ENCODE data around the gene LINC01488.

The LINC01488 gene

DNA sequence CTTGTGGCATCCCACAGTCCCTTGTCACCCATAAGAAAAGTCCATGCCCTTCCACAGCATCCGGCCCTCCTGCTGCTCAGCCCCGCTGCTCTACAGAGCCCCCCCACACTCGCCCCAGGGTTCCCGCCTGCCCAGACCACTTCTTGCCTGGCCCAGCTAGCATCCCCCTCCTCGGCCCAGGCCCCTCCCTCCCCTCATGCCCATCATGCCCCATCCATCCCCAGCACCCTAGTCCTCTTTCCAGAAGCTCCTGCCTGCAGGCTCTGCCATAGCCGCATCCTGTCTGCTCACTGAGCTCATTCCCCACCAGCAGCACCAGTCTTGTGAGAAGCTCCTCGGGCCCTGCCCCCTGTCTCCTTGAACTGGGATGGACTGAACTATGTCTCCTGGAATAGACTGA, 54.4 kb downstream of the LINC01488 start:
- peaks cover 2% of the 10 kb centered on the region; the same call in 1 of the 2 replicates for H3K4me1 ChIP-seq
- no peaks in the 10 kb centered on the region for H3K9me3 ChIP-seq
- no peak for DNase-seq
- no peaks in the 10 kb centered on the region for H3K27me3 ChIP-seq
- H3K36me3 ChIP-seq = no peaks in the 10 kb centered on the region
- H3K4me3 ChIP-seq (ENCODE audit: low read depth, low read length) = no peak overlapping the region
- TF ChIP-seq, protein P1, sequence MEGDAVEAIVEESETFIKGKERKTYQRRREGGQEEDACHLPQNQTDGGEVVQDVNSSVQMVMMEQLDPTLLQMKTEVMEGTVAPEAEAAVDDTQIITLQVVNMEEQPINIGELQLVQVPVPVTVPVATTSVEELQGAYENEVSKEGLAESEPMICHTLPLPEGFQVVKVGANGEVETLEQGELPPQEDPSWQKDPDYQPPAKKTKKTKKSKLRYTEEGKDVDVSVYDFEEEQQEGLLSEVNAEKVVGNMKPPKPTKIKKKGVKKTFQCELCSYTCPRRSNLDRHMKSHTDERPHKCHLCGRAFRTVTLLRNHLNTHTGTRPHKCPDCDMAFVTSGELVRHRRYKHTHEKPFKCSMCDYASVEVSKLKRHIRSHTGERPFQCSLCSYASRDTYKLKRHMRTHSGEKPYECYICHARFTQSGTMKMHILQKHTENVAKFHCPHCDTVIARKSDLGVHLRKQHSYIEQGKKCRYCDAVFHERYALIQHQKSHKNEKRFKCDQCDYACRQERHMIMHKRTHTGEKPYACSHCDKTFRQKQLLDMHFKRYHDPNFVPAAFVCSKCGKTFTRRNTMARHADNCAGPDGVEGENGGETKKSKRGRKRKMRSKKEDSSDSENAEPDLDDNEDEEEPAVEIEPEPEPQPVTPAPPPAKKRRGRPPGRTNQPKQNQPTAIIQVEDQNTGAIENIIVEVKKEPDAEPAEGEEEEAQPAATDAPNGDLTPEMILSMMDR (IDR thresholded peaks at IDR 0.05; ENCODE audit: low read depth, low read length) = no peak

DNA sequence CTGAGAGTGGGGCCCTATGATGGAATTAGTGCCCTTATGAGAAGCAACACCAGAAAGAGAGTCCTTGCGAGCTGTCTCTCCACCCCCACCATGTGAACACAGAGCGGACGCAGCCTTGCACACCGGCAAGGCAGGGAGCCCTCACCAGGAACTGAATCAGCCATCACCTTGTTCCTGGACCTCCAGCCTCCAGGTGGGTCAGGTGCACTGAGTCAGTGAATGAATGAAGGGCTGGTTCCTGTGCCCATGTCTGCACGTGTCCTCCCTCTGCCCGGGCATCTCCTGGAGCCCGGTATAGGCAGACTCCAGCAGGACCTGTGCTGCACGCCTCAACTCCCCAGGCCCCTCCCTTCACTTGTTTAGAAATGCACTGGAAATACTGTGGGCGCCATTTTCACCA, 54.9 kb downstream of the LINC01488 start:
- H3K4me1 ChIP-seq = peaks cover 2% of the 10 kb centered on the region; the same call in 1 of the 2 replicates
- TF ChIP-seq, protein P1 (IDR thresholded peaks at IDR 0.05; ENCODE audit: low read depth, low read length) = no peak
- H3K27me3 ChIP-seq = no peaks in the 10 kb centered on the region
- H3K4me3 ChIP-seq (ENCODE audit: low read depth, low read length) = no peak overlapping the region
- no peak for DNase-seq
- H3K36me3 ChIP-seq = no peaks in the 10 kb centered on the region
- no peaks in the 10 kb centered on the region for H3K9me3 ChIP-seq

DNA sequence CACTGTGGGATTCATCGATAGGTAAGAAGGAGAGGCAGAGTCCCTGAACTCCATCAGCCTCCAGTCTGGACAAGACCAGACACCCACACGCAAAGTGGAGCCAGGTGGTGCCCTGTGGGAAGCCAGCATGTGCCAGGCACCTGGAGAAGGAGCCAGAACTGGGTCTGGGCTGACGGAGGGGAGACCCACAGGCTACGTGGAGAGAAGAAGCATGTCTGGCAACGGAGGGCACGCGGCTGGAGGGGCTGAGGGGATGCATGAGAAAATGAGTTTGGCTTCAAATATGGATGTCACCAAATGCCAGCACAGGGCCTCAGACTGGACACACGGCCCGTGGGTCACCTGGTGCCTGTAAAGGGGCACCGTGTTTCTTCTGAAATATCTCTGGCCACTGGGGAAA, 55.7 kb downstream of the LINC01488 start:
- H3K27me3 ChIP-seq = no peaks in the 10 kb centered on the region
- no peaks in the 10 kb centered on the region for H3K9me3 ChIP-seq
- peaks cover 2% of the 10 kb centered on the region; the same call in 1 of the 2 replicates for H3K4me1 ChIP-seq
- no peaks in the 10 kb centered on the region for H3K36me3 ChIP-seq
- DNase-seq = no peak
- no peak overlapping the region for H3K4me3 ChIP-seq (ENCODE audit: low read depth, low read length)
- TF ChIP-seq, protein P1 (IDR thresholded peaks at IDR 0.05; ENCODE audit: low read depth, low read length) = no peak

DNA sequence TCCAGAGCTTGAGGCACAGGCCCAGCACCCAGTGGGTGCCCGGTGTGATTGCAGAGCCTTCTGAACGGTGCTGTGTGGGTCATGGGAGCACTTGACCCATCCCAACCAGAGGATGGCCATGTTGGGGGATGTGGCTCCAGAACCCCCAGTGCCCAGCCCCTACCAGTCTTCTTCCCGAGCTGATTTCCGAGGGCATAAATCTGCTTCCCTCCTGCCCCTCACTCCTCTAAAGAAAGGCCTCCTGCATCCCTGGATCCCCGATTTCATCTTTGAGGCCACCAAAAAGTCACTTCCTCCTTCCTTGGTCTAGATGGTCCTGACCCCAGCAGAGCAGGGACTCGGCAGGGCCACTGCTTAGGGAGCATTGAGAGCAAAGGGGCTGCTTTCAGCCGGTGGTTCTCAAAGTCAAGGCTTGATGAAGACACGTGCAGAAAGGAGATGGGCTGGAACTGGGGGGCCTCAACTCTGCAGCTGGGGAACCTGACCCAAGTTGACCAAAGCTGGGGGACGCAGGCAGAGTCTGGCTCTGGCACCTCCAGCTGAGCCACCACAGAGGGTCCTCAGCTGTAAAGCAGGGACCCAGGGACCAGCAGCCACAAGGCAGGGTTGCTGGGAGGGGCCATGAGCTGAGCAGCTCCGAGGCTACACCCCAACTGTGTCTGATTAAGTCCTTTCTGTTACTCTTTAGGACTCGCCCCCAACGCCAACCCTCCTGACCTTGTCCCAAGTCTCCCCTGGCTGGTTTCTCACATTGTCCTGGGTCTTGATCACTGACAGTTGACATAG, 56.6 kb downstream of the LINC01488 start:
- Histone ChIP-seq H3K36me3 (no peaks in the 10 kb centered on the region), H3K4me1 (peaks cover 2% of the 10 kb centered on the region; the same call in 1 of the 2 replicates), H3K27me3 (no peaks in the 10 kb centered on the region), H3K4me3 (ENCODE audit: low read depth, low read length) (no peak overlapping the region), H3K9me3 (no peaks in the 10 kb centered on the region)
- DNase-seq = no peak
- TF ChIP-seq, protein P1 (IDR thresholded peaks at IDR 0.05; ENCODE audit: low read depth, low read length) = no peak

DNA sequence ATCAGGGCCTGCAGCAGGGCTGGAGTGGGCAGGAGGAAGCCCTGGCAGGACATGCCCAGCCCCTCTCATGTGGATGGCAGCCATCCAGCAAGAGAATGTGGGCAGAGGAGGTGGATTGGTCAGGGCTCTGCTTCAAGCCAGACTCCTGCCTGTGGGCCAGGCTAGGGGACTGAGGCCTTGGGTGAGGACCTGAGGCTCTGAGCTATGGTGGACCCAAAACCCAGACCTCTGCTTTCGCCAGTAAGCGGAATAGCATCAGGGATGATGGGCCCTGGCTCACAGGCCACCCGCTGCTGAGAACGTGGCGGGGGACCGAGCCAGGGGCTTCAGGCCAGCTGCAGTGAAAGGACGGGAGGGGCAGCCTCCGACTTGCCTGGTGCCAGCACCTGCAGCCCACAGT, 57.4 kb downstream of the LINC01488 start:
- H3K4me3 ChIP-seq (ENCODE audit: low read depth, low read length) = no peak overlapping the region

More for the DNA sequence above, 57.4 kb downstream of the LINC01488 start:
- DNase-seq = no peak
- Histone ChIP-seq H3K27me3 (no peaks in the 10 kb centered on the region), H3K4me1 (peaks cover 2% of the 10 kb centered on the region; the same call in 1 of the 2 replicates), H3K36me3 (no peaks in the 10 kb centered on the region), H3K9me3 (no peaks in the 10 kb centered on the region)
- TF ChIP-seq, protein P1 (IDR thresholded peaks at IDR 0.05; ENCODE audit: low read depth, low read length) = no peak
